OCI-LY7 (cell line): ENCODE data around the gene PIEZO1. TPM values are rescaled to one million over a fixed set of nuclear protein-coding genes. Genes with fewer than 3 reads are reported as not detected.
A peak's percentile ranks its signal among the peaks of the same experiment; 100 is the strongest.
"Not testable (repeated sequence)": the region's sequence is repeated elsewhere in the genome, so short reads cannot be mapped to it uniquely, and the experiment has no call there.

Source experiments
- BruUV-seq: library from RNA; stranded (reverse); fragments of 400-500 nt; replicated peaks from 2 replicates; lab custom pipeline; 2021; lab: Mats Ljungman, UMichigan
- CTCF ChIA-PET: fragments of 300-600 bp; sonication (Branson Sonifier 250); formaldehyde crosslinking; loops from one replicate; lab custom pipeline; 2022; ENCODE audit warnings: antibody characterized with exemption; ENCODE audit not compliant: unreplicated experiment; lab: Charles Lee
- POLR2A ChIA-PET: fragments of 300-600 bp; sonication (Branson Sonifier 250); formaldehyde crosslinking; loops from one replicate; lab custom pipeline; 2022; ENCODE audit warnings: antibody characterized with exemption; lab: Charles Lee
- DNase-seq: peaks from one replicate; pipeline ENCODE4 v3.0.0-alpha.2; 2015; ENCODE audit warnings: low spot score
- H2AFZ ChIP-seq: fragments of 200-600 bp; sonication (generic), shearing (Covaris generic); 2 replicates; pipeline ENCODE4 v1.6.1; 2014; ENCODE audit warnings: mild to moderate bottlenecking, antibody characterized with exemption, low read length, moderate library complexity
- H3K27ac ChIP-seq: fragments of 200-600 bp; sonication (generic); 2 replicates; pipeline ENCODE4 v1.5.1; 2014; ENCODE audit warnings: mixed run types, low read depth, mild to moderate bottlenecking, moderate library complexity, low read length, inconsistent platforms; ENCODE audit not compliant: poor library complexity, severe bottlenecking
- H3K36me3 ChIP-seq: fragments of 200-600 bp; sonication (generic); 2 replicates; pipeline ENCODE4 v1.6.1; 2014; ENCODE audit warnings: mild to moderate bottlenecking, antibody characterized with exemption, low read length, moderate library complexity, mixed read lengths; ENCODE audit not compliant: insufficient read depth
- H3K4me1 ChIP-seq: fragments of 200-600 bp; sonication (generic); 2 replicates; pipeline ENCODE4 v1.5.1; 2014; ENCODE audit warnings: mild to moderate bottlenecking, low read length; ENCODE audit not compliant: insufficient read depth, poor library complexity, severe bottlenecking
- H3K4me2 ChIP-seq: fragments of 200-600 bp; sonication (generic); 2 replicates; pipeline ENCODE4 v1.6.1; 2014; ENCODE audit warnings: mild to moderate bottlenecking, low read length
- H3K4me3 ChIP-seq: fragments of 200-600 bp; sonication (generic); 2 replicates; pipeline ENCODE4 v1.5.1; 2014; ENCODE audit warnings: mild to moderate bottlenecking, low read depth, low read length; ENCODE audit not compliant: poor library complexity, severe bottlenecking
- H3K79me2 ChIP-seq: fragments of 200-600 bp; sonication (generic); 2 replicates; pipeline ENCODE4 v1.6.1; 2016; ENCODE audit warnings: low read depth, mild to moderate bottlenecking, low read length, moderate library complexity, mixed read lengths; ENCODE audit not compliant: insufficient read depth
- H3K9me2 ChIP-seq: fragments of 200-600 bp; sonication (generic); 2 replicates; pipeline ENCODE4 v1.6.1; 2016; ENCODE audit warnings: mild to moderate bottlenecking, low read length, mixed read lengths; ENCODE audit not compliant: insufficient read depth
- H3K9me3 ChIP-seq: fragments of 200-600 bp; sonication (generic); 2 replicates; pipeline ENCODE4 v1.6.1; 2014; ENCODE audit warnings: mild to moderate bottlenecking, mixed run types, low read length, mixed read lengths
- H4K20me1 ChIP-seq: fragments of 200-600 bp; sonication (generic); 2 replicates; pipeline ENCODE4 v1.6.1; 2014; ENCODE audit warnings: mild to moderate bottlenecking, antibody characterized with exemption, low read length, moderate library complexity, mixed read lengths; ENCODE audit not compliant: insufficient read depth
- CTCF ChIP-seq: fragments of 200-600 bp; sonication (generic); conservative IDR thresholded peaks from 2 replicates; pipeline ENCODE4 v1.5.1; 2014; ENCODE audit warnings: mild to moderate bottlenecking, antibody characterized with exemption, low read length, moderate library complexity, mixed read lengths
- EZH2phosphoT487 ChIP-seq: fragments of 200-600 bp; sonication (generic); IDR thresholded peaks from 2 replicates; pipeline ENCODE4 v1.6.1; 2018; ENCODE audit warnings: low read depth, borderline replicate concordance, mild to moderate bottlenecking, mixed run types, antibody characterized with exemption, low read length, moderate library complexity, mixed read lengths
- intact Hi-C: fragments of 100-400 bp; cut with micrococcal nuclease; formaldehyde crosslinking; loops from one replicate; pipeline ENCODE4 v1.10.0; 2022; ENCODE audit not compliant: unreplicated experiment
- total RNA-seq, 2 experiments: library from RNA; depleted of rRNA in 1 of 2; stranded (reverse); fragments of >200 nt in 1 of 2; shearing (Covaris generic) in 1 of 2; gene quantifications; 2 replicates each; pipeline ENCODE4 v1.2.3, GENCODE V29; 2014 to 2022

PIEZO1 gene
- total RNA-seq, 2 experiments from 2014 or later = 144 to 154 TPM

- CTCF ChIA-PET = no interaction called here
- 0 out of 2 replicates have a peak overlapping the region, but pooled peaks have one; percentile 51 for H3K4me2 ChIP-seq
- no TSS peak for BruUV-seq
These were observed 4.6 kb upstream of the PIEZO1 start for GRCh38 chr16:88789594-88789993.

GRCh38 chr16:88788749-88789148 is 3.7 kb upstream of the PIEZO1 start:
- POLR2A ChIA-PET, H3K4me2 ChIP-seq, H3K27ac ChIP-seq, H3K36me3 ChIP-seq, intact Hi-C loops, H3K9me3 ChIP-seq, H3K9me2 ChIP-seq, DNase-seq, H3K79me2 ChIP-seq, CTCF ChIA-PET, H4K20me1 ChIP-seq, H2AFZ ChIP-seq, H3K4me3 ChIP-seq, BruUV-seq: not testable (repeated sequence)
- H3K4me1 ChIP-seq = peaks cover 49% of the 10 kb centered on the region

More at GRCh38 chr16:88789594-88789993, 4.6 kb upstream of the PIEZO1 start:
- no peak for DNase-seq
- no peaks in the 10 kb centered on the region; the same call in 1 of the 2 replicates for H3K79me2 ChIP-seq
- POLR2A ChIA-PET = interaction anchor here (0.8 kb wide), 1 partner anchor 9 kb away, joined by 3 read pairs; no protein-coding TSS in a partner anchor
- intact Hi-C loops = no loop called here
- H3K9me3 ChIP-seq = no peaks in the 10 kb centered on the region
- peaks cover 55% of the 10 kb centered on the region for H3K4me1 ChIP-seq
- no peaks in the 10 kb centered on the region for H3K9me2 ChIP-seq
- no peaks in the 10 kb centered on the region for H3K36me3 ChIP-seq
- no peak overlapping the region for H3K4me3 ChIP-seq
- peak overlapping the region; percentile 63 for H3K27ac ChIP-seq
- no peak overlapping the region for H2AFZ ChIP-seq
- no peaks in the 10 kb centered on the region for H4K20me1 ChIP-seq
- TF ChIP-seq CTCF = no peak
- TF ChIP-seq EZH2phosphoT487 = no peak

- TF ChIP-seq CTCF (no peak), EZH2phosphoT487 (no peak)
- intact Hi-C loops = no loop called here
- no peaks in the 10 kb centered on the region for H4K20me1 ChIP-seq
- no peaks in the 10 kb centered on the region for H3K9me2 ChIP-seq
- BruUV-seq = no TSS peak
- H3K4me3 ChIP-seq = no peak overlapping the region
- H3K27ac ChIP-seq = no peak overlapping the region
- peaks cover 18% of the 10 kb centered on the region; the same call in 1 of the 2 replicates for H3K79me2 ChIP-seq
- no peak overlapping the region for H3K4me2 ChIP-seq
- no peak overlapping the region for H2AFZ ChIP-seq
- DNase-seq = no peak
- H3K9me3 ChIP-seq = no peaks in the 10 kb centered on the region
- CTCF ChIA-PET = no interaction called here
- POLR2A ChIA-PET = interaction anchor here (0.6 to 1.4 kb wide), 2 partner anchors 13 to 1280 kb away, joined by 3 to 7 read pairs; no protein-coding TSS in a partner anchor
- peaks cover 49% of the 10 kb centered on the region for H3K4me1 ChIP-seq
- H3K36me3 ChIP-seq = no peaks in the 10 kb centered on the region
These were observed 2.7 kb upstream of the PIEZO1 start for GRCh38 chr16:88787579-88788314.
